ENCODE data around the gene GPR155.
A peak's percentile ranks its signal among the peaks of the same experiment; 100 is the strongest.
"Not testable (repeated sequence)": the region's sequence is repeated elsewhere in the genome, so short reads cannot be mapped to it uniquely, and the experiment has no call there.

Gene GPR155

DNA sequence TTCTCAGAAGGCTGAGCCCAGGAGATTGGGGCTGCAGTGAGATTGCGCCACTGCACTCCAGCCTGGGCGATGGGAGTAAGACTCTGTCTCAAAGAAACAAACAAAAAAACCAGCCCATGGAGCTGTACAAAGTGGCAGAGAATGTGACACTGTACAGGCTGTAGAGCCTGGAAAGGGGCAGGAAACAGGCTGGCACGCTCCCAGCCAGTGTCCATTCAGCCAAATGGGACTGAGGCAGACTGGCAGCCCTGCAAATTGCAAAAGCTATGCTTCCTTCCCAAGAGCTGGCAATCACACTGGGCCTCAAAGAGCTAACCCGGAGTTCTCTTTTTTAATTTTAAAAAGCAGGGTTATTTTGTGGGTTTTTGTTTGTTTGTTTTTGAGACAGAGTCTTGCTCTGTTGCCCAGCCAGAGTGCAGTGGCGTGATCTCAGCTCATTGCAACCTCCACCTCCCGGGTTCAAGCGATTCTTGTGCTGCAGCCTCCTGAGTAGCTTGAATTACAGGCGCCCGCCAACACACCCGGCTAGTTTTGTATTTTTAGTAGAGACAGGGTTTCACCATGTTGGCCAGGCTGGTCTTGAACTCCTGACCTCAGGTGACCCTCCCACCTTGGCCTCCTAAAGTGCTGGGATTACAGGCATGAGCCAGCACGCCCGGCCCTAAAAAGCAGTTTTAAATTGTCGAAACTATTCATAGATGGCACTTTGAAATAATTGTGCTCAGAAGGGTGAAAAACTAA, 48.5 kb downstream of the GPR155 start:
- no peak for DNase-seq (ENCODE audit: low spot score)

GRCh38 chr2:174436351-174436750, 50.5 kb downstream of the GPR155 start:
- DNase-seq (ENCODE audit: low spot score), result no peak

- DNase-seq (ENCODE audit: low spot score), result no peak
Measured at GRCh38 chr2:174431902-174432301, 54.9 kb downstream of the GPR155 start.

DNA sequence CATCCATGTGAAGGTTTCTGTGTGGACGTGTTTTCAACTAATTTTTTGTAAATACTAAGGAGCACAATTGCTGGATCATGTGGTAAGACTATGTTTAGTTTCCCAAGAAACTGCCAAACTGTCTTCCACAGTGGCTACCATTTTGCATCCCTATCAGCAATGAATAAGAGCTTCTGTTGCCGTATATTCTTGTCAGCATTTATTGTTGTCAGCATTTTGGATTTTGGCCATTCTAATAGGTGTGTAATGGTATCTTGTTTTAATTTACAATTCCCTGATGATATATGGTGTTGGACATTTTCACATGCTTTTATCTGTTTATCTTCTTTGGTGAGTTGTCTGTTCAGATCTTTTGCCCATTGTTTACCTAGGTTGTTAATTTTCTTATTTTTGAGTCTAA, 56.8 kb downstream of the GPR155 start:
- DNase-seq (ENCODE audit: low spot score), result no peak

- DNase-seq (ENCODE audit: low spot score), result no peak
Measured at GRCh38 chr2:174428214-174428613, 58.6 kb downstream of the GPR155 start.

GRCh38 chr2:174412256-174412655, 74.6 kb downstream of the GPR155 start:
- DNase-seq (ENCODE audit: low spot score), result no peak

- DNase-seq (ENCODE audit: low spot score), result not testable (repeated sequence)
Measured at GRCh38 chr2:174410039-174410438, 76.8 kb downstream of the GPR155 start.

DNA sequence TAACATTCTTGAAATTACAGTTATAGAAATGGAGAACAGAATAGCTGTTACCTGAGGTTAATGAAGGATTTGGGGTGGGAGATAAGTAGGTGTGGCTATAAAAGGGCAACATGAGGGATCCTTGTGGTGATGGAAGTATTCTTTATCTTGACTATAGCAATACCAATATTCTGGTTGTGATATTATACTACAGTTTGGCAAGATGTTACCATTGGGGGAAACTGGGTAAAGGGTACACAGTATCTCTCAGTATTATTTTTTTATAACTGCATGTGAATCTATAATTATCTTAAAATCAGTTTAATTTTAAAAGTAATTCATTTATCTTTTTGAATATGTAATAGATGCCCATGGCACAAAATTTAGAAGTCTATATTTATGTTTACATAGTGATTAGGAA, 83.2 kb downstream of the GPR155 start:
- DNase-seq (ENCODE audit: low spot score), result no peak

- no peak for DNase-seq (ENCODE audit: low spot score)
Measured at GRCh38 chr2:174400853-174401252, 86.0 kb downstream of the GPR155 start.

GRCh38 chr2:174399171-174399570, 87.7 kb downstream of the GPR155 start:
- DNase-seq (ENCODE audit: low spot score), result no peak

- no peak for DNase-seq (ENCODE audit: low spot score)
Measured at GRCh38 chr2:174397773-174398172, 89.1 kb downstream of the GPR155 start.

- no peak for DNase-seq (ENCODE audit: low spot score)
Measured at GRCh38 chr2:174395969-174396630, 90.7 kb downstream of the GPR155 start.

- DNase-seq (ENCODE audit: low spot score), result peak; percentile 78
Measured at GRCh38 chr2:174395284-174395968, 91.4 kb downstream of the GPR155 start, which contains the start of gene SCRN3. SCRN3 (plus strand) TSS chr2:174395730; CDS start chr2:174398284, 2,554 bp downstream.

- no peak for DNase-seq (ENCODE audit: low spot score)
Measured at GRCh38 chr2:174392706-174393105, 94.1 kb downstream of the GPR155 start.

- not testable (repeated sequence) for DNase-seq (ENCODE audit: low spot score)
Measured at GRCh38 chr2:174390303-174390702, 96.5 kb downstream of the GPR155 start.

- DNase-seq (ENCODE audit: low spot score), result no peak
Measured at GRCh38 chr2:174389542-174389941, 97.3 kb downstream of the GPR155 start.

GRCh38 chr2:174388706-174389105, 98.1 kb downstream of the GPR155 start:
- not testable (repeated sequence) for DNase-seq (ENCODE audit: low spot score)

DNA sequence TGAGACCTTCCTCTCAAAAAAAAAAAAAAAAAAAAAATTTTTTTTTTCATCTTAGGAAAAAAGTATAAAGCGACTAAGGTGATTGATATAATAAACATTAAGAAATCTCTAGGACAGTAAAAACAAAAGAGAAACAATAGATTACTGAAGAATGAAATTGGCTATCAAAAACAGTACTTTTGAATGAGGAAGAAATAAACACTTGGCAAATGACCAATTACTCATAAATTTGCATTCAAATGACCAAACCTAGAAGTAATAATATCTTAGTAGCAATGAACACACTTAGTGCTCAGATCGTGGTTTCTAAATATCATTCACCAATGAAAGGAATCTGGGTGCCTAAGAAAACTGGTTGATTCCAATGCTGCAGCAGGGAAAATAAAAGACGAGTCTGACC, 101.6 kb downstream of the GPR155 start:
- no peak for DNase-seq (ENCODE audit: low spot score)

- DNase-seq (ENCODE audit: low spot score), result no peak
Measured at GRCh38 chr2:174383796-174384195, 103.0 kb downstream of the GPR155 start.
